ENCODE data around the gene SMIM14.

SMIM14 gene

GRCh38 chr4:39498727-39499020 is 140.0 kb downstream of the SMIM14 start:
- H3K4me1 ChIP-seq: no peaks in the 10 kb centered on the region
- H3K36me3 ChIP-seq (ENCODE audit: control insufficient read depth, insufficient read depth, low read length): no peaks in the 10 kb centered on the region
- no peaks in the 10 kb centered on the region for H3K9me3 ChIP-seq (ENCODE audit: control insufficient read depth, low read length)
- H2AFZ ChIP-seq: no peak overlapping the region
- H3K4me3 ChIP-seq (ENCODE audit: low read depth, low read length): no peak overlapping the region
- H3K27ac ChIP-seq: no peak overlapping the region
- no peak for TF ChIP-seq CTCF (IDR thresholded peaks at IDR 0.05)
- no peaks in the 10 kb centered on the region for H3K27me3 ChIP-seq (ENCODE audit: control insufficient read depth, insufficient read depth, low read length)
- no peaks in the 10 kb centered on the region for H3K79me2 ChIP-seq
- no peak overlapping the region for H3K9ac ChIP-seq
- no peak overlapping the region for H3K4me2 ChIP-seq (ENCODE audit: low read length)

- H3K4me2 ChIP-seq (ENCODE audit: low read length): no peak overlapping the region
- no peaks in the 10 kb centered on the region for H3K36me3 ChIP-seq (ENCODE audit: control insufficient read depth, insufficient read depth, low read length)
- TF ChIP-seq CTCF (IDR thresholded peaks at IDR 0.05): no peak
These were observed 140.5 kb downstream of the SMIM14 start for GRCh38 chr4:39497909-39498726.

More at GRCh38 chr4:39497909-39498726, 140.5 kb downstream of the SMIM14 start:
- Histone ChIP-seq H3K27ac (no peak overlapping the region), H3K9me3 (ENCODE audit: control insufficient read depth, low read length) (no peaks in the 10 kb centered on the region), H3K79me2 (no peaks in the 10 kb centered on the region), H3K4me3 (ENCODE audit: low read depth, low read length) (no peak overlapping the region), H3K9ac (no peak overlapping the region), H3K4me1 (no peaks in the 10 kb centered on the region), H3K27me3 (ENCODE audit: control insufficient read depth, insufficient read depth, low read length) (no peaks in the 10 kb centered on the region), H2AFZ (no peak overlapping the region)
